ENCODE results near the gene SLC27A3.
A peak's percentile ranks its signal among the peaks of the same experiment; 100 is the strongest.
"Not testable (repeated sequence)": the region's sequence is repeated elsewhere in the genome, so short reads cannot be mapped to it uniquely, and the experiment has no call there.

The SLC27A3 gene

GRCh38 chr1:153779781-153780541, 4.8 kb downstream of the SLC27A3 start:
- no peak for DNase-seq (ENCODE audit: low read depth)

GRCh38 chr1:153780551-153780950, 5.3 kb downstream of the SLC27A3 start:
- no peak for DNase-seq (ENCODE audit: low read depth)

- not testable (repeated sequence) for DNase-seq (ENCODE audit: low read depth)
These were observed 7.4 kb downstream of the SLC27A3 start for GRCh38 chr1:153782648-153783047.

- peak; percentile 83 for DNase-seq (ENCODE audit: low read depth)
These were observed 8.3 kb downstream of the SLC27A3 start for GRCh38 chr1:153783233-153784190.

GRCh38 chr1:153786038-153786790, 11.0 kb downstream of the SLC27A3 start:
- DNase-seq (ENCODE audit: low read depth): no peak

- DNase-seq (ENCODE audit: low read depth): no peak
These were observed 14.3 kb downstream of the SLC27A3 start for GRCh38 chr1:153789478-153790034.

- DNase-seq (ENCODE audit: low read depth): no peak
These were observed 15.2 kb downstream of the SLC27A3 start for GRCh38 chr1:153790313-153790965.

GRCh38 chr1:153790966-153791647, 15.9 kb downstream of the SLC27A3 start:
- DNase-seq (ENCODE audit: low read depth): no peak

GRCh38 chr1:153791648-153792253, 16.5 kb downstream of the SLC27A3 start:
- DNase-seq (ENCODE audit: low read depth): no peak

GRCh38 chr1:153792631-153793041, 17.4 kb downstream of the SLC27A3 start:
- DNase-seq (ENCODE audit: low read depth): no peak

GRCh38 chr1:153793261-153793972, 18.2 kb downstream of the SLC27A3 start:
- DNase-seq (ENCODE audit: low read depth): no peak

GRCh38 chr1:153793973-153794615, 18.9 kb downstream of the SLC27A3 start:
- no peak for DNase-seq (ENCODE audit: low read depth)

- no peak for DNase-seq (ENCODE audit: low read depth)
These were observed 19.6 kb downstream of the SLC27A3 start for GRCh38 chr1:153794624-153795329.

GRCh38 chr1:153795330-153795837, 20.2 kb downstream of the SLC27A3 start:
- DNase-seq (ENCODE audit: low read depth): no peak

GRCh38 chr1:153795934-153796785, 21.0 kb downstream of the SLC27A3 start:
- DNase-seq (ENCODE audit: low read depth): no peak

GRCh38 chr1:153796786-153797659, 21.8 kb downstream of the SLC27A3 start:
- peak; percentile 75 for DNase-seq (ENCODE audit: low read depth)
